Measurements from ENCODE around the gene NUDT10.

GRCh38 chrX:51292421-51292820, 40.2 kb upstream of the NUDT10 start:
- TF ChIP-seq CTCF (conservative IDR thresholded peaks at IDR 0.05; ENCODE audit: low read depth in 2 of 2) = no peak
- no peak for TF ChIP-seq ETS1 (IDR thresholded peaks at IDR 0.05)
- no peak for TF ChIP-seq EZH2 (IDR thresholded peaks at IDR 0.05; ENCODE audit: low read depth, unreplicated experiment)
